ENCODE measurements around the gene GBX2.

GBX2 gene

GRCh38 chr2:236168110-236169080 is at the start of gene GBX2:
GBX2 (minus strand) TSS chr2:236168386; CDS start chr2:236167971, 415 bp downstream.
- no peak for DNase-seq (ENCODE audit: low spot score)

GRCh38 chr2:236217926-236218325 is 49.7 kb upstream of the GBX2 start:
- no peak for DNase-seq (ENCODE audit: low spot score)

- DNase-seq (ENCODE audit: low spot score) = no peak
Observed at GRCh38 chr2:236216711-236217110, 48.5 kb upstream of the GBX2 start.

- no peak for DNase-seq (ENCODE audit: low spot score)
Observed at GRCh38 chr2:236215761-236216333, 47.7 kb upstream of the GBX2 start.

GRCh38 chr2:236215196-236215595 is 47.0 kb upstream of the GBX2 start:
- no peak for DNase-seq (ENCODE audit: low spot score)

- no peak for DNase-seq (ENCODE audit: low spot score)
Observed at GRCh38 chr2:236214376-236214995, 46.3 kb upstream of the GBX2 start.

GRCh38 chr2:236211296-236211695 is 43.1 kb upstream of the GBX2 start:
- DNase-seq (ENCODE audit: low spot score) = no peak

- DNase-seq (ENCODE audit: low spot score) = no peak
Observed at GRCh38 chr2:236210536-236210935, 42.4 kb upstream of the GBX2 start.

GRCh38 chr2:236209996-236210395 is 41.8 kb upstream of the GBX2 start:
- no peak for DNase-seq (ENCODE audit: low spot score)

GRCh38 chr2:236209535-236209934 is 41.3 kb upstream of the GBX2 start:
- DNase-seq (ENCODE audit: low spot score) = no peak

GRCh38 chr2:236208019-236208926 is 40.1 kb upstream of the GBX2 start:
- DNase-seq (ENCODE audit: low spot score) = no peak

- no peak for DNase-seq (ENCODE audit: low spot score)
Observed at GRCh38 chr2:236207472-236207871, 39.3 kb upstream of the GBX2 start.

GRCh38 chr2:236205867-236206645 is 37.9 kb upstream of the GBX2 start:
- DNase-seq (ENCODE audit: low spot score) = no peak

GRCh38 chr2:236204953-236205352 is 36.8 kb upstream of the GBX2 start:
- no peak for DNase-seq (ENCODE audit: low spot score)

GRCh38 chr2:236200378-236200777 is 32.2 kb upstream of the GBX2 start:
- DNase-seq (ENCODE audit: low spot score) = no peak

GRCh38 chr2:236196366-236196765 is 28.2 kb upstream of the GBX2 start:
- no peak for DNase-seq (ENCODE audit: low spot score)

GRCh38 chr2:236195726-236196125 is 27.5 kb upstream of the GBX2 start:
- no peak for DNase-seq (ENCODE audit: low spot score)

GRCh38 chr2:236194786-236195185 is 26.6 kb upstream of the GBX2 start:
- DNase-seq (ENCODE audit: low spot score) = no peak

- DNase-seq (ENCODE audit: low spot score) = no peak
Observed at GRCh38 chr2:236193026-236193425, 24.8 kb upstream of the GBX2 start.

- no peak for DNase-seq (ENCODE audit: low spot score)
Observed at GRCh38 chr2:236190674-236191073, 22.5 kb upstream of the GBX2 start.

- DNase-seq (ENCODE audit: low spot score) = no peak
Observed at GRCh38 chr2:236184701-236185100, 16.5 kb upstream of the GBX2 start.
